ENCODE results near the gene TGFBR1. TPM values are rescaled to one million over a fixed set of nuclear protein-coding genes. Genes with fewer than 3 reads are reported as not detected.
A peak's percentile ranks its signal among the peaks of the same experiment; 100 is the strongest.

Gene TGFBR1
- total RNA-seq, 2 donors from 2014 or later: 8.0 to 15.4 TPM

DNA sequence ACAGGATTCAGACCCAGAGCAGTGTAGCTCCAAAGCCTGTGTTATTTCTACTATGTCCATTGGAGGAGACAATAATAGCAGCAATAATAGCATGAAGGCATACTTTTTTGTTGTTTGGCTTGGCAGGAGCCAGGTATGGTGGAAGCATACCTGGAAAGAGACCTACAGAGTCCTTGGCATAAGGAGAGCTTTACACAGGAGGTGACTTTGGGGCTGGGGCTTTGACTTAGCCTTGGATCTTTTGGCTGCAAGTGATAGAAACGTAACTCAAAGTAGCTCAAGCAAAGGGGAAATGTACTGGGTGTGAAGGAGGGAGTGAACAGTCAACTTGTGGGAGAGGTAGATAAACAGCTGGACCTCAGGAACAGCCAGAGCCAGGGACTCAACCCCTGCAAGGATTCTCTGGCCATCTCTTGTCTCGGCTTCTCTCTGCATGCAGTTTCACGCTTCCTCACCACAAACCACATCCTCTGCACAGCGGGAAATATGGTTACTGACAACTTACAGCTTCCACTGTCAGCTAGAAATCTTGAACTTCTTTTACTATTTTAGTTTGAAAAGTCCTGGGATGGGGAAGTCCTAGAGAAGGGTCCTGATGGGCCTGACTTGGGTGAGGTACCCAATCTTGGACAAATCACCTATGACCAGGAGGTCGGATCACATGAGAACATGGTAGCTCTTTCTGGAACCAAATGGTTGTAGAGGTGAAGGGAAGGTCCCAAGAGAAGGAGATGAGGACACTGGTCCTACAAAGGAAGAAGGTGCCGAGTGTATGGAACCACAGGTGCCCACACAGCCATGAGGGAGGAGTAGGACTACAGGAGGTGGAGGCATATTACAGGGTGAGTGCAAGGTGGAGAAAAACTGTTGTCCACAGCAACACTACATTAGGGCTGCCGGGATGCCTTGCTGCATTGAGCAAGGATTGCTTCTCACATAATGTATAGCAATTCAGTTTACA, 47.0 kb upstream of the TGFBR1 start:
- TF ChIP-seq, protein P1, sequence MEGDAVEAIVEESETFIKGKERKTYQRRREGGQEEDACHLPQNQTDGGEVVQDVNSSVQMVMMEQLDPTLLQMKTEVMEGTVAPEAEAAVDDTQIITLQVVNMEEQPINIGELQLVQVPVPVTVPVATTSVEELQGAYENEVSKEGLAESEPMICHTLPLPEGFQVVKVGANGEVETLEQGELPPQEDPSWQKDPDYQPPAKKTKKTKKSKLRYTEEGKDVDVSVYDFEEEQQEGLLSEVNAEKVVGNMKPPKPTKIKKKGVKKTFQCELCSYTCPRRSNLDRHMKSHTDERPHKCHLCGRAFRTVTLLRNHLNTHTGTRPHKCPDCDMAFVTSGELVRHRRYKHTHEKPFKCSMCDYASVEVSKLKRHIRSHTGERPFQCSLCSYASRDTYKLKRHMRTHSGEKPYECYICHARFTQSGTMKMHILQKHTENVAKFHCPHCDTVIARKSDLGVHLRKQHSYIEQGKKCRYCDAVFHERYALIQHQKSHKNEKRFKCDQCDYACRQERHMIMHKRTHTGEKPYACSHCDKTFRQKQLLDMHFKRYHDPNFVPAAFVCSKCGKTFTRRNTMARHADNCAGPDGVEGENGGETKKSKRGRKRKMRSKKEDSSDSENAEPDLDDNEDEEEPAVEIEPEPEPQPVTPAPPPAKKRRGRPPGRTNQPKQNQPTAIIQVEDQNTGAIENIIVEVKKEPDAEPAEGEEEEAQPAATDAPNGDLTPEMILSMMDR (IDR thresholded peaks at IDR 0.05): no peak
- Histone ChIP-seq H3K4me3 (no peak overlapping the region), H3K27ac (peak overlapping the region in 1 of 2 donors; percentile 48), H3K36me3 (peaks cover 8% of the 10 kb centered on the region), H3K9me3 (no peaks in the 10 kb centered on the region), H3K4me1 (peaks cover 0 to 9% of the 10 kb centered on the region in 2 donors), H3K27me3 (no peaks in the 10 kb centered on the region)
- DNase-seq (ENCODE audit: low spot score): no peak

DNA sequence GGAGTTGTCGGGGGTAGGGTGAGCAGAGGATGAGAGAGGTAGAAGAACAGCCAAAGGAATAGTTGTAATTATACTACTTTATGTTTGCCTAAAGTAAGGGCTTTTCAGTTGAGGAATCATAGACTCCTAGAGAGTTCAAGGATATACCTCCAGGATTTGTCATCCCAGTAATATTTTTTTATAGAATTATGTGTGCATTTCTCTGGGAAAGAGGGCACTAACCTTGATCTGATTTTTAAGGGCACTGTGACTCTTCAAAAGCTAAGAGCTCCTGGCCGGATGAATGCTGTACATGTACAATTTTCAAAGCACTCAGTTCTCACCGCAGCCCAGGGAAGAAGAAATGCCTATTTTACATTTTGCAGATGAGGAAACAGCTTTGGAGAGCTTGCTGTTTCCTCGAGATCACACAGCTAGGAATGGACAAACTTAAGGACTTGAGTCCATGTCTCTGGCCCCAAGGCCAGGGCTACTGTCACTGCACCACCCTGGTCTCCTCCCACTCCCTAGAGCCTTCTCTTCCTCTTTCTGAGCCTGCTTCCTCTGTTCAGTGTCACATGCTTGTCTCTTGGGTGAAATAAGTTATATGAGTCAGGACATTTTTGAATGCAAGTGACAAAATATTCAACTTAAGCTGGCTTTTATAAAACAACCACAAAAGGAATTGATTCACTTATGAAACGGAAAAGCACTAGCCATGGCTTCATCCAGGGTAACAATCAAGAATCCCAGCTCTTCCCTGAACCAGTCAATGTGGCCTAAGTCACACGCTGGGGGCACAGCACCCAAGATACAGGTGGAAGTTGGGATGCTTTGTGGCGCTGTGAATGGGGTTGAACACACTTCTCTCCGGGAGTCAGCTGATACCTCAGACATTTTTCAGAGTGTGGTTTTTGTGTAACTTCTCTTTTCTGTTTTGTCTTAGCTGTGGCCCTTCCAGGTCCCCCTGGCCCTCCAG, 45.7 kb upstream of the TGFBR1 start:
- no peaks in the 10 kb centered on the region for H3K9me3 ChIP-seq
- H3K27ac ChIP-seq: peak overlapping the region; percentile 19 to 48
- no peak for DNase-seq (ENCODE audit: low spot score)
- H3K27me3 ChIP-seq: no peaks in the 10 kb centered on the region
- no peak overlapping the region for H3K4me3 ChIP-seq
- TF ChIP-seq, protein P1 (IDR thresholded peaks at IDR 0.05): no peak
- H3K4me1 ChIP-seq: peaks cover 0 to 9% of the 10 kb centered on the region in 2 donors
- peaks cover 8% of the 10 kb centered on the region for H3K36me3 ChIP-seq

- Histone ChIP-seq H3K27ac (no peak overlapping the region), H3K27me3 (no peaks in the 10 kb centered on the region), H3K9me3 (no peaks in the 10 kb centered on the region), H3K4me3 (no peak overlapping the region), H3K36me3 (peaks cover 3% of the 10 kb centered on the region), H3K4me1 (peaks cover 0 to 9% of the 10 kb centered on the region in 2 donors)
- TF ChIP-seq, protein P1 (IDR thresholded peaks at IDR 0.05): no peak
- DNase-seq (ENCODE audit: low spot score): no peak
Observed at GRCh38 chr9:99060621-99061020, 44.3 kb upstream of the TGFBR1 start.

DNA sequence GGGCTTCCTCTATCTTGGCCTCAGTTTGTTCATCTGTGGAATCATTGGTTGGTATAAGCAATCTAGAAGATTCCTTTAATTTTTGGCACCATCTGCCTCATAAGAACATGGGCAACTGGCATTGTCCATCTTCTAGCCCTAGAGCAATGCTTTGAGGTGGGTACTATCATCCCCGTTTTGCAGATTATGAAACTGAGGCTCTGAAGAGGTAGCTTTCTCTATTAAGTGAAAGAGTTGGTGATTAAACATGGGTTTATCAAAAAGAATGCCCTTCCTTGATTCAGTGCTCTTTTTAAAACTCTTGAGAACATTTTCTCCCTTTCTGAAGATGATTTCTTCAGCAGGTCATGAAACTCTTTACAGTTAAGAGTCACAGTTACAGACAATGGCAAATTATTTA, 42.4 kb upstream of the TGFBR1 start:
- TF ChIP-seq, protein P1 (IDR thresholded peaks at IDR 0.05): no peak
- Histone ChIP-seq H3K4me3 (no peak overlapping the region), H3K4me1 (peaks cover 0 to 9% of the 10 kb centered on the region in 2 donors), H3K27ac (no peak overlapping the region), H3K27me3 (no peaks in the 10 kb centered on the region), H3K9me3 (no peaks in the 10 kb centered on the region), H3K36me3 (no peaks in the 10 kb centered on the region)
- no peak for DNase-seq (ENCODE audit: low spot score)

DNA sequence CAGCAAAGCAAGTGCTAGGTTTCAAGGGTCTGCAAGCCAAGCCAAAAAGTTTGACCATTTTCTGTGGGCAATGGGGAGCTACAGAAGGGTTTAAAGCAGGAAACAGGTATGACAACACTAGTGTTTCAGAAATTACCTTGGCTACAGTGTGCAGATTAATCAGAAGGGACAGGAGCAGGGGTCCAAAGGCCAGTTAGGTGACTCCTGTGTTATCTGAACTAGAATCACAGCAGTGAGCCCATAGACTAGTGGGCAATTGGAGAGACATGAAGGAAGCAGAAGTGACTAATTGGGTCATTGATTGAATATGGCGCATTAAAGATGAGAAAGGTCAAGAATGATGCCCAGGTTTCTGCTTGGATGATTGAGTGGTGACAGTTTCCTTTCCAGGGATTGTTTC, 41.4 kb upstream of the TGFBR1 start:
- no peak for DNase-seq (ENCODE audit: low spot score)
- Histone ChIP-seq H3K27me3 (no peaks in the 10 kb centered on the region), H3K4me3 (no peak overlapping the region), H3K27ac (no peak overlapping the region), H3K9me3 (no peaks in the 10 kb centered on the region), H3K36me3 (no peaks in the 10 kb centered on the region), H3K4me1 (peaks cover 0 to 9% of the 10 kb centered on the region in 2 donors)
- TF ChIP-seq, protein P1 (IDR thresholded peaks at IDR 0.05): no peak

Data from right atrium auricular region (tissue), 2 donors.